GM21381 (cell line): ENCODE data around the gene CSAD.

Source experiments
- ATAC-seq: cut with Tn5 transposase; IDR thresholded peaks from one replicate; pipeline ENCODE4 v1.9.1; 2021; ENCODE audit warnings: mild to moderate bottlenecking, moderate library complexity; ENCODE audit not compliant: unreplicated experiment

Gene CSAD, protein sequence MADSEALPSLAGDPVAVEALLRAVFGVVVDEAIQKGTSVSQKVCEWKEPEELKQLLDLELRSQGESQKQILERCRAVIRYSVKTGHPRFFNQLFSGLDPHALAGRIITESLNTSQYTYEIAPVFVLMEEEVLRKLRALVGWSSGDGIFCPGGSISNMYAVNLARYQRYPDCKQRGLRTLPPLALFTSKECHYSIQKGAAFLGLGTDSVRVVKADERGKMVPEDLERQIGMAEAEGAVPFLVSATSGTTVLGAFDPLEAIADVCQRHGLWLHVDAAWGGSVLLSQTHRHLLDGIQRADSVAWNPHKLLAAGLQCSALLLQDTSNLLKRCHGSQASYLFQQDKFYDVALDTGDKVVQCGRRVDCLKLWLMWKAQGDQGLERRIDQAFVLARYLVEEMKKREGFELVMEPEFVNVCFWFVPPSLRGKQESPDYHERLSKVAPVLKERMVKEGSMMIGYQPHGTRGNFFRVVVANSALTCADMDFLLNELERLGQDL

DNA sequence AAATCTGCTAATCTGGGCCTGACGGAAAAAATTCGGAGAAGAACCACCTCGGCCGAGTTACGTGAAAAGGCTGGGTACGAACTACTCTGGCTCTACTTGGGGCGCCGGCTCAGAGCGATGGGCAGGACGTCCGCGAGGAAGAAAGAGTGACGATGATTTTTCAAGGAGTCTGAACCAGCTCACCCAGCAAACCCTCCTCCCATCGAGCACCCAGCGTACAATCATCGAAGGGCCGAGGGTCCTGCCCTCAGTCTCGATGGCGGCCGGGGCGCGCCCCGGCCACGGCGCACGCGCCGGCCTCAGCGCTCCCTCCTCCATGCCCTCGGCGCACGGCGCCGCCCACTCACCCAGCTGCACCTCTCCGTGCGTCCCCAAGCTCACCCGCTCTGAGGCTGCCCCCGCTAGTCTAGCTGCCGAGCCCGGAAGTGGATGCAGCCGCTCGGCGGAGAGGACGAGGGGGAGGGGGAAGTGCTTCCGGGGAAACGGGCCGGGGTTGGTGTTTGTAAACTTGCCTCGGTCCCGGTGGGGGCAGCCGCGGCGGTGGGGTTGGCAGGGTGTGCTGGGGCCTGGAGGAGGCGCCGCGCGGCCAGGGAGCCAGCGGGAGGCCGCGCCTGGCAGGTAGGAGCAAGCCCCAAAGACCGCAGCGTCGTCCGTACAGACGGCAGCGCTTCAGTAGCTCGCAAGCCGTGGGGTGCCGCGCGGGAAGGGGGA, at the start of gene CSAD, which contains the start of gene ZNF740:
Gene CSAD, minus strand, starts transcription at position 706 of the 711 bp plus-strand sequence. CDS start 7,455 bp downstream, outside the sequence.
Gene ZNF740, plus strand, starts transcription at position 503 of the 711 bp plus-strand sequence. CDS start 1,262 bp downstream, outside the sequence.
- ATAC-seq = peak; percentile 89

DNA sequence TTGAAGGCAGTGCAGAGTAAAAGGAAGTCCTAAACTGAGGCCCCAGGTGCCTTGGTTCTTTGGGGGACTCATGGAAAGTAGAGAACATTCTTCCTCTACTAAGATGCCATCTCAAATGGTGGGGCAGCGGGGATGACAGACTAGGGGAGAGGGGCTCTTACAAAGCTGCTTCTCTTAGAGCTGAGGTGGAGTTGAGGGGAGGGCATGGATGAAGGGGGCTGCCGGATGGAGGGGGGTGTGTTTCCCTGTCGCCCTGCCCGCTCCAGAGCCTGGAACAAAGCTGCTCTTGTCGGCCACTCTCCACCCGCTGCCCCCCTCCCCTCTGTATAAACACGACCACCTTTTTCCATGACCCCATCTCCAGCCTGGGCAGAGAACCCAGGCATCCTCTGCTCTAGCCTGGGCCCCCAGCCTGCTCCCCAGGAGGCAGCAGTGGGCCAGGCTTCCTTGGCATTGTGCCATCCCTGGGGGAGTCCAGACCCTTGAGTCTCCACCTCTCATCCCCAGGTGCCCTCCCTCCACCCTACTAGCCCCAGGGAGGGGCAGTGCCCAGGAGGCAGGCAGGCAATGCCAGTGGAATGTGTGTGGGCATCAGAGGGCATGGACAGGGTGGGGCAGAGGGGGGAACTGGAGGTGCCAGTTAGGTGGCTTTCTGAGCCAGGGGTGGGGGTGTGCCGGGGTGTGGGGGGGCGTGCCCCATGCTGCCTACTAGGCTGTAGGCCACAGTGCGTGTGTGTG, 49.6 kb upstream of the CSAD start:
- no peak for ATAC-seq

DNA sequence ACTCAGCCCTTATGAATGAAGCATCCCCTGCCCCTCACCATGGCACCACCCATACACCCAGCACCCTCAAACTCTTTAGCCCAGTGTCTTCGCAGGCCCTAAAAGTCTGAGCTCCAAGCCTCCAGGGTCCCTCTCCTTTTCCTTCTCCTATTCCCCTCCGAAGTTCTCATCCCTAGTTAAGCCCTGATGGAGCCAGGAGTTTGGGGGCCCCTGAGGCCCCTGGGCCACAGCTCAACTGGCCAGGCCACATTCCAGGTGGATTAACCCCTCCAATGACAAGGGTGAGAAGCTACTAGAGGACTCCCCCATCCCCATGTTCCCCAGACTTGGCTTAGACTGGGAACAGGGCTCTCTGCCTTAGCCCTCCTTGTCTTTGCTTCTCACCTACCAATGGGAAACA, 48.7 kb upstream of the CSAD start:
- no peak for ATAC-seq

DNA sequence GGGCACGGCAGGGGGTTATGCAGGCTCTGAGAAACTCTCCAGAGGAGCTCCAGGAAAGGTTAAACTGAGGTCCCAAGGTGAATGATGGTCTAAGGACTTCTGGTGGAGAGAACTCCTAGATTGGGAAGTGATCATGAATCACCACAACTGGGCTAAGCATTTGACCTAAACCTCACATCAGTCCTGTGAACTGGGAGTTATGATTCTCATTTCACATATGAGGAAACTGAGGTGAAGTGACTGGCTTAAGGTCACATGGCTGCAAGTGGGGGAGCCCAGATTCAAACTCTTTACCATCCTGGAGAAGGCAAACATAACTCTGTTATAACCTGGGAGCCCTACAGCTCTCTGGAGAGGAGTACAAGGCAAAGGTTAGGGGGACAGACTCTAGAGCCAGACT, 47.1 kb upstream of the CSAD start:
- ATAC-seq = no peak

DNA sequence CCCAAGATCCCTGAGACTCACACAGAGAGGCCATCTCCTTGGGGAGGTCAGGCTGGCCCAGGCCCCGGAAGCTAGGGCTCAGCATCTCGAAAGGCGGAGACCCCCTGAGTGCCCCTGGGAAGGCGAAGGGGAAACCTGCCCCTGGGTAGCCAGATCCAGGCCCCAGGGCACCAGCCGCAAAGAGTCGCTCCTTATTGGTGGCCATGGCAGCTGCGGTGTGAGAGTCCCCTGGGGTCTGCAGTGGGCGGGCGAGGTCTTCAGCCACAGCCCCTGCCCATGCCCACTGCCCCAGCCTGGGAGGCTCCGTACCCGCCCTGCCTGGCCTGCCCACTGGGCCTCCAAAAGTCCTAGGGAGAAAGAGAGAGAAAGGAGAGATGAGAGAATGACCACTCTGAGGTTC, 46.6 kb upstream of the CSAD start:
- ATAC-seq = no peak

DNA sequence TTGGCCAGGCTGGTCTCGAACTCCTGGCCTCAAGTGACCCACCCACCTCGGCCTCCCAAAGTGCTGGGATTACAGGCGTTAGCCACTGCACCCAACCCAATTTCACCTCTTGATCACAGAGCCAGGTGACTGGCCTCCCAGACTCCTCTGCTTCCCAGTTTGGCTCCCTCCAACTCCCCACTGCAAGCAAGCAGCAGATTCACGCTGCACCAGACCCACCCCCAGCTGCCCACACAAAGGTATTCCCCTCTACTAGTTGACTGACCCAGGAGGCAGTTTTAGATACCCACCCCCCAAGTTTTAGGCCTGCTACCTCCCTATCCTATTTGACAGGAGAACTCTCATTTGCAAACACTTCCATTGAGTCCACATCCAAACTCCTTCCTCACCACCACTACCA, 46.1 kb upstream of the CSAD start:
- ATAC-seq = no peak

DNA sequence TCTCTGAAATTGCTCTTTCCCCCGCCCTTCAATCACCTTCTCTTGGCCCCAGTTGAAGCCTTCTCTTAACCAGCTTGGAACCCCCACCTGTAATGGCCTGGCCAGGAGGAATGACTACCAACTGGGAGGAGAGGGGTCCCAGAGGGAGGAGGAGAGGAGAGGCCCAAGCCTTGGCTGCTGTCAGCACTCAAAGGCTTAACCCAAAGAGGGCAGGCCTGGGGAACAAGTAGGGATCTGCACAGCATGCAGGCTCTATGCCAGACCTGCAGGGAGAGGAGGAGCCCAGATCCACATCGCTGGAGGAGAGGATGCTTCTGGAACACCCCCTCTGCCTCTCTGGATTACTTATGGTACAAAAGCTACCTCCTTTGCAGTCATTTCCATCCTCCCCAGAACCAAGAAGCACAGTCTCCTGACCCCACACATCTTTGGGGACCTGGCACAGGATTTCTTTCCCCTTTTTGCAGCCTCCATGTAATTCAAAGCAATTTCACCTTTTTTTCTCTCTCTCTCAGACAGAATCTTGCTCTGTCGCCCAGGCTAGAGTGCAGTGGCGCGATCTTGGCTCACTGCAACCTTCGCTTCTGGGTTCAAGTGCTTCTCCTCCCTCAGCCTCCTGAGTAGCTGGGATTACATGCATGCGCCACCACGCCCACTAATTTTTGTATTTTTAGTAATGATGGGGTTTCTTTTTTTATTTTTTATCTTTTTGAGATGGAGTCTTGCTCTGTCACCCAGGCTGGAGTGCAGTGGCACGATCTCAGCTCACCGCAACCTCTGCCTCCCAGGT, 45.1 kb upstream of the CSAD start:
- ATAC-seq = no peak

DNA sequence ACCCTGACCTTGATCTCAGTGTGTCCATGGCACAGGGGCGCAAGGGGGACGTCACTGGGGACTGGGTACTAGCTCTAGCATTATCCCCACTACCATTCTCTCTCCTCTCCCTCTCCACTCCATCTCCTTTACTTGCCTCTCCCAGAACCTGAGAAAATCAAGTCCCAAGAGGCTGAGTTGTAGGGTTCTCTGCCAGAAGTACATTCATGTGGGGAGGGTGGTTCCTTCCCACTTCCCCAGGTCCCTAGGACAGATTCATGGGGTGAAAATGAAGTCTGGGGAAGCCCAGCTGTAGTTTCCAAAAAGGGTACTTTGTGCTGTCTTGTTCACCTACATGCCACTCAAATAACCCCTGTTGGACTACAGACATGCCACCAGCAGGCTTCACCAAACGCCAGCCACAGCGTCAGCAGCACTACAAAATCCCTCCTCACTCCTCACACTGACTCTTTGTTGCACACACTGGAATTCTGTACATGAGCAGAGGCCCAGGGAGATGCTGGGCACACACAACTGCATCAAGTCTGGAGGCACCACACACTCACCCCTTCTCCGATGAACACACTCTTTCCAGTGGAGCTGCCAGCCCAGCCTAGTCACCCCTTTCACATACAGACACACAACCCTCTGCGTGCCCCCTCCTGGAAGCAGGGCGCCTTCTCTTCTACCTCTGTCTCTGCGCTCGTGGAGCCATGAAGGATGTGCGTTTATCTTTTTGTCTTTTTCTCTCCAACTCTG, 44.3 kb upstream of the CSAD start:
- ATAC-seq = no peak

DNA sequence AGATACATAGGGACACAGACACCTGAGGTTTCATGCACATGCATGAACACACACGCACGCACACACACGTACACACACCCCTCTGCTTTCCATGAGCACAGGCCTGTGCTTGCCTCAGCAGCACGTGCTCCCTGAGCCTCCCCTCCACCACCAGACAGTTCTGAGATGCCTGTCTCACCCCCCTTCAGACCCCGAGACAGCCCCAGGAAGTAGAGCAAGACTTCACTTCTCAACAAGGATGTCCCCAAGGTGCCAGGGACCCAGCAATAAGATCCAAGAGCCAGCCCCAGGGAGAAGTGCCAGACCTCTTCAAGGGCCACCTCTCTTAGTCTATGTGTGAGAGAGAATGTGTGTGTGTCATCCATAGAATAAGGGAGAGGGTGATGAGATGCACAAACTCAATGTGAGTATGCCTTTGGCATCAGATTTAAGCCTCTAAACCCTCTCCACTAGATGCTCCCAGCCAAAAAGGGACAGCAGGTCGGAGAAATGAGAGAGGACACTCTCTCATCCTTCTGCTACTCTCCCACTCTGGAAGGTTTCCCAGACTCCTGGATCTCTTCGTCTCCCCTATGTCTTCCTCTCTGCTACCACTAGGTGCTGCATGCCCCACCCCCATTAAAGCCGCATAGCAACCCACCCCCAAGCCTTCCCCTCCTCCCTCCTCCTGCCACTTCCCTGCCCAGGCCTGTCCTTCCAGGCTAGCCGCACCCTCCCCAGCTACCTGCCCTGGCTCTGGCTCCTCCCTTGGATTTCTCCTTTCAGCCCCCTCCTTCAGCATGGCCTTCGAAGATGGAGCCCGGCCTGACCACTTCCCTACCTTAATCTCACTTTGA, 43.6 kb upstream of the CSAD start:
- no peak for ATAC-seq

DNA sequence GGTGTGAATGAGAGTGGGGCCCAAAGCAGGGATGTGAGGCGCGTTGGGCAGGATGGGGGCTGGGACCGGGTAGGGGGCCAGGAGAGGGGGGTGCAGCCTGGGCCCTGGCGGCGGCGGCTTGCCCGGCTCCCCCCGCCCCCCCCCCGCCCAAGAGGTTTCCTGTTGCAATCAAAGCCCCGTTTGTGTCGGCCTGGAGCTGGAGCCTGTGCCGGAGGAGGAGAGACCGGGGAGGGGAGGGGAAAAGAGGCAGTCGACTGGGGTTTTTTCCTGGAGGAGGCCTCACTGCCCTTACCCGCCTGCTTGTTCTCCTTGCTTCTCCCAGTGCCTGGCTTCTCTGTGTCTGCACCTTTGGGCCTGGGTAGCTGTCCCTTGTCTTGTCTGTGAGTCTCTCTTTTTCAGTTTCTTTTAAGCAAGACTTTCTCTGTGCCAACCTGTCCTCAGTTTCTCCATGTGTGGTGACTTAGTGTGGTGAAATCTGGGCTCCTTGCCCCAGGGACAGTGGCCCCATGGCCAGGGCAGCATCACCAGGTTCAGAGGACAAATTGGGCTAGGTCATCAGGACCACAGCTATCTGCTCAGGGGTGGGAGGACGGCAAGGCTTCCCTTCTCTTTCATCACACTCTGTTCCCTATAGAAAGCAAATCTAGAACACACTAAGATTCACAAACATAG, 42.8 kb upstream of the CSAD start:
- ATAC-seq = no peak

DNA sequence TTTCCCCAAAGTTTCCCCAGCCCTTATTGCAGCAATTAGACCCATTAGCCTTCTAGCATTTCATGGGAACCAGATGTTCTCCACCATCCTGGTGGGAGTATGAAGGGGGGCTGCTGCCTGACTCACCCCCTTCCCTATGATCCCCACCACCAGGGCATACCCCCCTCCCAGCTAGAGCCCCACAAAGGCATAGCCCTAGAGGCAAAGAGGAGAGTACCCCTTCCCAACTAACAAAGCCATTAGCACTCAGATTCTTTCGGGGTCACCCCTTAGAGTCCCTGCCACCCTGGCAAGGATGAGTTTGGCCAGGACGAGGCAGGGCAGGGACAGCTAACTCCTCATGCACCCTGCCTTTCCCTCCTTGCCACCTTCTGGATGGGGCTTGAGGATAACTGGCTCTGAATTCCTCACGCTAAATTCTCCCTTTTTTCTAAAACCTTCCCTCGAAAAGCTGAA, 42.1 kb upstream of the CSAD start:
- no peak for ATAC-seq

DNA sequence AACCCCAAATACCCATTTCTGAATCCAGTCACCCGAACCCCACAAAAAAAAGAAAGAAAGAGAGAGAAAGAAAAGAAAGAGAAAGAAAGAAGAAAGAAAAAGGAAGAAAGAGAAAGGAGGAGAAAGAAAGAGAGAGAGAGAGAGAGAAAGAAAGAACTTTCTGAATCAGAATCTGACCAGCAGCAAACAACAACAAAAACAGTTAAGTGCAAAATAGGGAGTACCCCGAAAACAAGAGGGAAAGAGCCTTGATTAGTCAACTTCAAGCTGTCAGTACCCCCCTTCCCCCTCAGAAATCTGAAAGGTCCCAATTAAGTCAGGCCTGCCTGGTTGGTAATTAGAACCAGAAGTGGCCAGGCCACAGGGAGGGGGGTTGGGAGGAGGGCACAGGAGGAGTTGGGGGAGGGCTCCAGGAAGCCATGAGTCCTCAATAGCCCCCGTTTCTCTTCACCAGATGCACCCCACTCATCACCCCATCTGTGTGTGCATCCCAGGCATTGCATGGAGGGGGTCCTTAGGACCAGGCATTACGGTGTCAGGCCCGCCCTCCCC, 41.5 kb upstream of the CSAD start:
- ATAC-seq = no peak

DNA sequence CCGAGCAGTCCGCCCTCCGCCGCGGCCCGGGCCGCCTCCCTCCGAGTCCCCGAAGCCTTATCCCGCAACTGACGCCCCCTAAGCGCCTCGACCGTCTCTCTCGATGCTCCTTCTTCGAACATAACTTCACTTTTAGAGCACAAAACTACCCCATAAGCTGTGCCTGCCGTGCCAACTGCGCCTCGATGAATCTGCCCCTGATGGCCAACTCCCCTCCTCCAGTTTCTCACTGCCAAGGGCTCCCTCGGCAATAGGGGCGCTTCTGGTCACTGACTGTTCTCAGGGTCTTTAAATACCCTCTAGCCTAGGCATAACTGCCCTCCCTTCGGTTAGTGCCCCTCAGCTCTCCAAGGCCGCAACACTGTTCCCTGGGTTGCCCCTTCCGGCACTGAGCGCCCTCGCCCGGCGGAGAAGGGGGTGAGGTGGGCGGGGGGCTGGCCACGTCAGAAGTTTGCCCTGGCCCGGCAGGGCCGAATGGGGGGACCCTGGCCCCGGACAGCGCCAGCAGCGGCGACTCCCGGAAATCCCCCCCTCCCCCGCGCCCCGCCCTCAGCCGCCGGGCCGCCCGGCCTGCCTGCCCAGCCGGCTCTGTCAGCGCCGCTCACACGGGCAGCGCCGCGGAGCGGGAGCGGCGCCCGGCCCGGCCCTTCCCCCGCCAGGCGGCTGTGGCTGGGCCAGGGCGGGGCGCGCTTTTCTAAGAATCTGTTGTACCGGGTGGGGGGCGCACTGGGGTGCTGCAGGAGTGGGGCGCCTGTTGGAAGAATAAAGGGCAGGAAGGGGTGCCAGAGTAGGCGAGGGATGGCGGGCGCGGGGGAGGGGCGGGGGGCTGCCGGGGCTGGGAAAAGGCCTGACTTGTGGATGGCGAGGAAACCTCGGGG, 40.7 kb upstream of the CSAD start:
- ATAC-seq = peak; percentile 26

DNA sequence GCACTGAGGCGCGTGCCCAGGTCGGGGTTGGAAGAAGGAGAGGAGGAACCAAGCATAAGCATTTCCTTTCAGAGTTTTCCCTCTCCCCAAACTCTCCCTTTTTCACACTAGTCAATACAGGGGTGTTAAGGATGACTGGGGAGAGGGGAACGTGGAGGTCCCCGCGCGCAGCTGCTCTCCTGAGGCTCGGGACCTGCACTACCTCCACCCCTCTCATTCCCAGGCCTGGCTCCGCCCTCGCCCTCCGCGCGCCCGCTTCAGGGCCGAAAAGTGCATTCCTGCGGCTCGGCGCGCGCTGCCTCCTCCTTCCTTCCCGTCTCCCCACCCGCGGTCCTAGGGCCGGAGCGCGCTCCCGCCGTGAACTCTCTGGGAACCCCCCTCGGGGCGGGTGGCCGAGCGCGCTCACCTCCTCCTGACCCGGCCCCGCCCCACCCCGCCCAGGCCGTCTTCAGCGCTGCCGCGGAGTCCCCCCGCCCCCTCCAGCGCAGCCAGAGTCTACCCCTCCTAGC, 40.0 kb upstream of the CSAD start:
- ATAC-seq = peak; percentile 51

DNA sequence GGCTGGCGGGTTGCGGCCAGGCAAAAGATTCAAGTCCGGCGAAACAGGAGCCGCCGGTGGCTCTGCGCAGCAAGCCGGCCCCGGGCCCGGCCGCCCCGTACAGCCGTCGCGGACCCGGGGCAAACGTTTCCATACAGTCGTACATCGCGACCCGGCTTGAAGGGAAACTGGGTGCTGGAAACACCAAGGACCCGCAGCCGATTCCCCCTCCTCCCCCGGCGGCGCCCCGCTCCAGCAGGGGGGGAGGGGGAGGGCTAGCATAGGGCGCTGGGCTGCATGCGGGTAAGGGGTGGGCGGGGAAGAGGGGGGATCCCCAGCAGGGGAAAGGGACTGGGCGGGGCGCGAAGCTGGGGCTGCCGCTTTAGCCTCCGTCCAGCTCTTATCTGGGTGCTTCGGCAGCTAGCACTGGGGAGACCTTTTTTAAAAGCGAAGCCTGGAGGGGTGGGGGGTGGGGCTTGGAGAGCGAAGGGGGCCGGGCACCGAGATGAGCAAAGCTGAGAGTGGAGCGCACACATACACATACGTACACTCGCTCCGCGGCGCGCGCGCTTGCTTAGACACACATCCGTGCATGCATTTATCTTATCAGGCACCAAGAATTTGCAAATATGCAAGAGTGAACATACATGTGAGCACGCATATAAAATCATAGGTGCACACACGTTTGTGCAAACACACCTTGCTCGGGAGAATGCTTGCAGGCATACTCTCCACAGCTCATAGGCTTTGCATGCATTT, 39.4 kb upstream of the CSAD start:
- ATAC-seq = peak; percentile 23

DNA sequence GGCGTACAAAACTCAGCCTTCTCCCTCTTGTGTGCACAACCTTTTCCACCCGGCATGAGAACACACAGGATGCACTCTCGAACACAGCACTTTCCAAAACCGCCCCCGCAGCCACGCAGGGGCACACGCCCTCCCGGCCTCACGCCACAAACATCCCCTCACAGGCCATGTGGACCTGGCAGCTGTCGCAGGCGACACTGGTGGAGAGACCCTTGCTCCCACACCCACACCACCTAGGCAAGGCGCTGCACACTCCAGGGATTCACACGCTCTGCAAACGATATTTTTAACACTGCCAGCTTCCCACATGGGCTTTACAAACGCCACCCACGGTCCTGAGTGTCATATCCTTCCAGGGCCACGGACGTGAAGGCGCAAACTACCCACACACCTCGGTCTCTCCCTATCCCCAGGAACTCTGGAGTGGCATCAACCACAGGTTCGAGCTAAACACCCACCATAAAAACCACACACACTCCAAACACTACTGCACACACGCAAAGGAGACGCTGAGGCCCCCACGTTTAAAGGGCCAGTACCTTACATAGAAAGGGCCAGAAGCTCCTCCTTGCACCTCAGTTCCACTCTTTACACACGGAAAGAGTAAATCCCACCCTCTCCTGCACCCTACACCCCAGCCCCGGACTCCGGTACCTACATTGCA, 38.7 kb upstream of the CSAD start:
- ATAC-seq = no peak
